K562 (cell line): ENCODE results near the gene ECHDC1. TPM values are rescaled to one million over a fixed set of nuclear protein-coding genes. Genes with fewer than 3 reads are reported as not detected.

ENCODE experiments used
- ATAC-seq: fragments of 200-7000 bp; cut with Tn5 transposase; 3 replicates; pipeline ENCODE4 v1.9.1; 2020; ENCODE audit warnings: moderate library complexity
- BruUV-seq: library from RNA; stranded (reverse); fragments of 400-500 nt; replicated peaks from 2 replicates; lab custom pipeline; 2021; lab: Mats Ljungman, UMichigan
- CTCF ChIA-PET: fragments of 300-600 bp; formaldehyde crosslinking; extraction: SDS; loops from one replicate; lab custom pipeline; 2021; ENCODE audit warnings: low intra/inter-chr PET ratio; lab: Yijun Ruan, JAX
- POLR2A ChIA-PET: fragments of 300-600, 350-650 bp; sonication (Branson Sonifier 250); formaldehyde crosslinking; extraction: SDS; loops from one replicate; lab custom pipeline; 2021; ENCODE audit warnings: antibody characterized with exemption, inconsistent platforms; lab: Yijun Ruan, JAX
- DNase-seq, 4 experiments: peaks; one replicate each; pipeline versions ENCODE4 v3.0.0 to v3.0.0-alpha.2; 2011 to 2018; ENCODE audit warnings: low spot score in 3 of 4, mixed read lengths in 3 of 4; ENCODE audit errors: extremely low read depth in 1 of 4
- FAIRE-seq: peaks from 2 replicates; lab custom pipeline; 2011; peaks lifted over from hg19 to GRCh38; lab: Jason Lieb, UNC
- H2AFZ ChIP-seq: 2 replicates; pipeline ENCODE4 v1.6.0; 2011; ENCODE audit warnings: low read depth, low read length, control low read depth, inconsistent platforms
- H3K27ac ChIP-seq: fragments of 200-600 bp; 3 replicates; pipeline ENCODE4 v1.8.0; 2011; ENCODE audit warnings: low read depth, mild to moderate bottlenecking, control low read depth, inconsistent platforms, low read length, moderate library complexity, mixed read lengths; ENCODE audit errors: extremely low read depth
- H3K27me3 ChIP-seq, 2 experiments: fragments of 300-600 bp in 1 of 2; 2 replicates in 1 of 2; 3 replicates in 1 of 2; pipeline versions ENCODE4 v1.6.0 to v1.8.0; 2011; ENCODE audit warnings: inconsistent platforms in 2 of 2, low read length in 2 of 2, mild to moderate bottlenecking in 1 of 2, mixed read lengths in 1 of 2, moderate library complexity in 1 of 2; ENCODE audit not compliant: control insufficient read depth in 2 of 2, insufficient read depth in 2 of 2
- H3K36me3 ChIP-seq: fragments of 300-600 bp; 3 replicates; pipeline ENCODE4 v1.8.0; 2011; ENCODE audit warnings: mild to moderate bottlenecking, low read length, inconsistent platforms; ENCODE audit not compliant: control insufficient read depth, insufficient read depth
- H3K4me1 ChIP-seq, 2 experiments: fragments of 200-600 bp in 1 of 2; replicated peaks in 1 of 2; 2 replicates in 1 of 2; 3 replicates in 1 of 2; pipeline versions ENCODE4 v1.5.1 to v1.8.0; 2011; ENCODE audit warnings: inconsistent platforms in 2 of 2, low read length in 2 of 2, mild to moderate bottlenecking in 1 of 2, mixed read lengths in 1 of 2, moderate library complexity in 1 of 2; ENCODE audit not compliant: control insufficient read depth in 2 of 2, insufficient read depth in 2 of 2
- H3K4me2 ChIP-seq: 2 replicates; pipeline ENCODE4 v1.6.1; 2011; ENCODE audit warnings: low read length, control low read depth, inconsistent platforms, mixed read lengths; ENCODE audit not compliant: insufficient read depth
- H3K4me3 ChIP-seq: fragments of 200-600 bp; sonication (generic), shearing (Covaris generic); 2 replicates; pipeline ENCODE4 v1.5.1; 2016; ENCODE audit warnings: control low read depth, inconsistent platforms
- H3K79me2 ChIP-seq: fragments of 200-600 bp; 3 replicates; pipeline ENCODE4 v1.8.0; 2011; ENCODE audit warnings: low read length, inconsistent platforms; ENCODE audit not compliant: control insufficient read depth, insufficient read depth
- H3K9ac ChIP-seq, 2 experiments: 2 replicates each; pipeline versions ENCODE4 v1.6.0 to v1.6.1; 2011; ENCODE audit warnings: low read depth in 2 of 2, low read length in 2 of 2, control low read depth in 1 of 2, inconsistent platforms in 1 of 2, mild to moderate bottlenecking in 1 of 2, mixed read lengths in 1 of 2; ENCODE audit not compliant: insufficient read depth in 1 of 2
- H3K9me1 ChIP-seq: one replicate; pipeline ENCODE4 v1.6.0; 2011; ENCODE audit warnings: inconsistent platforms, mild to moderate bottlenecking, low read length, moderate library complexity; ENCODE audit not compliant: control insufficient read depth, insufficient read depth
- H3K9me3 ChIP-seq: replicated peaks from 2 replicates; pipeline ENCODE4 v1.5.1; 2011; ENCODE audit warnings: low read depth, low read length, inconsistent platforms; ENCODE audit not compliant: control insufficient read depth, insufficient read depth
- H4K20me1 ChIP-seq: replicated peaks from 2 replicates; pipeline ENCODE4 v1.6.1; 2011; ENCODE audit warnings: low read length, inconsistent platforms, mixed read lengths; ENCODE audit not compliant: control insufficient read depth, insufficient read depth
- KLF10 ChIP-seq: fragments of 250-450 bp; sonication (Bioruptor Pico); IDR thresholded peaks from 2 replicates; pipeline ENCODE4 v1.6.1; 2021; ENCODE audit warnings: matching md5 sums
- NCOR1 ChIP-seq: fragments of 450-650 bp; IDR thresholded peaks from 2 replicates; pipeline ENCODE4 v1.6.1; 2016; ENCODE audit warnings: mild to moderate bottlenecking, moderate library complexity
- TBL1XR1 ChIP-seq, 2 experiments: IDR thresholded peaks; 2 replicates each; pipeline ENCODE4 v1.6.1; 2012; ENCODE audit warnings: improper control_type of control experiment in 2 of 2, low read length in 2 of 2, mild to moderate bottlenecking in 1 of 2
- YY1 ChIP-seq, 3 experiments: IDR thresholded peaks; 2 replicates each; pipeline ENCODE4 v1.6.1; 2011; ENCODE audit warnings: low read length in 2 of 3, mild to moderate bottlenecking in 2 of 3, moderate library complexity in 2 of 3, borderline replicate concordance in 1 of 3, control low read depth in 1 of 3, low read depth in 1 of 3; ENCODE audit not compliant: insufficient read depth in 3 of 3, insufficient replicate concordance in 2 of 3, control insufficient read depth in 1 of 3, insufficient read length in 1 of 3; ENCODE audit errors: extremely low read depth in 1 of 3
- WGBS: fragments of 100-300 bp; shearing (Covaris generic); methylation state at CpG from one replicate; pipeline ENCODE4 v1.1.6; 2016; ENCODE audit warnings: low coverage, mixed read lengths; ENCODE audit not compliant: insufficient coverage; ENCODE audit errors: missing lambda C conversion rate; 5-methylcytosine and 5-hydroxymethylcytosine counted together
- in situ Hi-C: fragments of 300-500 bp; cut with MboI; formaldehyde crosslinking; loops from 4 replicates; pipeline ENCODE4 v1.15.0; 2018; ENCODE audit warnings: inconsistent platforms, mixed read lengths
- intact Hi-C: fragments of 100-400 bp; cut with micrococcal nuclease; formaldehyde crosslinking; loops from 2 replicates; pipeline ENCODE4 v1.14.2; 2022
- polyA plus RNA-seq, 8 experiments: library from polyadenylated mRNA; depleted of rRNA in 4 of 8; stranded (reverse) in 5 of 8; unstranded in 3 of 8; fragments of >200 nt; fragmentation: Nextera tagmentation in 2 of 8; fragmentation: Illumina TruSeq in 1 of 8; extraction: Ambion mirVana in 2 of 8; extraction: Trizol in 1 of 8; gene quantifications; 2 replicates each; pipeline versions ENCODE4 v1.2.1 to v1.2.3, GENCODE V29; 2011 to 2014; ENCODE audit warnings: inconsistent platforms in 1 of 8, missing spikeins in 1 of 8
- total RNA-seq, 7 experiments: library from RNA; depleted of rRNA in 6 of 7; stranded (reverse); fragments of >200 nt in 6 of 7; fragmentation: Illumina TruSeq in 2 of 7; extraction: Trizol in 2 of 7; gene quantifications; 2 replicates each; pipeline versions ENCODE4 v1.2.1 to v1.2.3, GENCODE V29; 2011 to 2021; ENCODE audit warnings: low replicate concordance in 1 of 7
- TF ChIP-seq, protein P1 (sequence below): fragments of 450-650 bp; IDR thresholded peaks from 2 replicates; pipeline ENCODE4 v1.7.1; 2018; ENCODE audit warnings: mild to moderate bottlenecking, low read depth; ENCODE audit not compliant: partially characterized antibody
- TF ChIP-seq, protein P2 (sequence below): fragments of 250-450 bp; sonication (Bioruptor Pico); IDR thresholded peaks from 2 replicates; pipeline ENCODE4 v1.8.0; 2022; ENCODE audit warnings: inconsistent platforms, mild to moderate bottlenecking, moderate library complexity, borderline replicate concordance
- TF ChIP-seq, protein P3 (sequence below): fragments of 250-450 bp; sonication (Bioruptor Pico); IDR thresholded peaks from 2 replicates; pipeline ENCODE4 v1.5.0; 2021; ENCODE audit warnings: mild to moderate bottlenecking, moderate library complexity

The ECHDC1 gene
- total and polyA plus RNA-seq, 9 of the 15 experiments (the other 6 are each of a cell fraction or from before 2014, with no cell fraction given): 58.0 to 105 (median 78.6) TPM

DNA sequence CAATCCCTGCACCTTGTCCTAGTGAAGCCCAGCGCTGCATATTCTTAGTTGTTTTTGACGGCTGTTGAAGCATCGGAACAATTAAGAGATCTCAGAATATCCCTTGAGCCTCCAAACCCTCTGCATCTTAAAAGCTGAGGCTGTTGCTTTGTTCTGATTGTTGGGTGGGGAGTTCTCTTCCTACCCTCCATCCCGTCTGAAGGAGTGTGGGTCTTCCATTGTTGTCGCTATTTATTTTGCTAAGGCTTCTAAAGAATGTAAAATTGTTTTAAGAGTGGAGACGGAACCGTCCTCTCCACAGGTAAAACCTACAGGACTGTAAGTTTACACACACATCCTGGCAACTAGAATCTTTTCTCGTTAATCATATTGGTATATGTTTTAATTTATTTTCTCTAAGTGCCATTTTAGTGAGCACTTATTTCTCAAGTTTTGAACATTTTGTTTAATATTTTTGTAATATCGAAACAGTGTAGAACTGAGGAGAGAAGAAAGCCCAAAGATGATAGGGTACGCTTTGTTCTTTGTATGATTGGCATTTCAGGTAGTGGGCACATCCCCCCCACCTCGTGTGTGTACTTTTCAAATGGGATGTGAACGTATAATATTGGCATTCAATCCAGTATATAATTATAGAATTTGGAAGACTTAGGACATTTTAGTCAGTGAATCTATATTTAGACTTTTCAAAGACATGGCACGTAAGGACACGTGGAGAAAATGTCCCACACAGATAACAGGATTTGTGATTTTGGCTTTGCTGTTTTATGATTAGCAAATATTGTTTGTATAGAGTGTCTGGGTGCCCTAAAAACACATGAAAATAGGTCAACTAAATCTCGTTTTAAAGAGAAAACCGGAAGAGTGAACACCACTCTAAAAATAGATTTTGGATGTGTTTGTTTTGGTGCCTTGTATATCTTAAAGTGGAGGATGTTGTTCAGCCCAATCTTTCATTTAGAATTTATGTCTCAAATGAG, 75.5 kb downstream of the ECHDC1 start (continued):
- TF ChIP-seq NCOR1 (peak; percentile 36; the same call in 1 of the 2 replicates), TBL1XR1 (IDR thresholded peaks at IDR 0.05; ENCODE audit: low read length in 2 of 2) (0 out of 4 replicates have a peak, but pooled peaks of 1 of the 2 experiments have one; percentile 12)

DNA sequence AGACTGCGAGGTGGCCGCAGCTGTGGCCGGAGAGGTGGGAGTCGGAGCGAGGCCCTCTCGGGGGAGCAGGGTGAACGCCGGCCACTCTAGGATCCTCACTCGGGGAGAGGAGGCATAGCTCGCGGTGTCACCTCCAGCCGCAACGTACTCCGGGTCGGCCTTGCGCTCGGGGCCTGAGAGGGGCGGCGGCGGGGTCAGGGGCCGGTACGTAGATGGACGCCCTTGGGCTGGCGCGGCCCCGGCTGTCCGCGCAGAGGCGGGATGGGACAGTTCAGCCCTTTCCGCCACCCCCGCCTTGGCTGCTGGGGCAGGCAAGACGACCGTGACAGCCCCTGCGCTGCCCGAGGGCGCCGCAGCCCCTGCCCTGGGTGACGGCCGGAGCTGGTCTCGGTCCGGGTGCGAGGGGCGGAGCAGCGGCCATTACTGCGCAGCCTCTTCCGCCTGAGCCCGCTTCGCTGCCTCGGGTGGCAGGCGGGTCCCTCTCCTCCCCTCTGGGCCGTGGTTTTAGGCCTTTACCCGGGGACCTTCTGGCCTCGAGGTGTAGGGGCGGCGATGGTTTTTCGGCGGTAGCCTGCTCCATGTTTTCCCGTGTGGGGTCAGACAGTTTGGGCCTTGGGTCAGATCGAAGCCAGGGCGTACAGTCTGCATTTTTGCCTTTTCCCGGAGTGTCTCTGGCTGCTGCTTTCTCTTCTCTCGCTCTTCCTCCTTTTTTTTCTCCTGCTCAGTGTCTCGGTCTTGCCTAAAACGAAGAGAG, 76.3 kb downstream of the ECHDC1 start:
- H3K9ac ChIP-seq: peak overlapping the region; percentile 91 to 99
- no TSS peak for BruUV-seq
- peaks cover 0 to 8% of the 10 kb centered on the region in 2 experiments; a peak in 4 of 5 replicates for H3K4me1 ChIP-seq
- peak overlapping the region; percentile 95 for H3K4me2 ChIP-seq
- ATAC-seq: peak; percentile 90
- H3K27me3 ChIP-seq: no peaks in the 10 kb centered on the region
- WGBS: under 1% methylated on average over 35 of the region's 64 CpGs
- H3K9me3 ChIP-seq: no peaks in the 10 kb centered on the region
- in situ Hi-C loops (no loop called here), intact Hi-C loops (loop anchor here (5.0 kb wide), 1 partner anchor 75 kb away; no protein-coding TSS in a partner anchor)
- peak overlapping the region; percentile 88 for H3K27ac ChIP-seq
- H3K9me1 ChIP-seq: no peaks in the 10 kb centered on the region
- peaks cover 53% of the 10 kb centered on the region for H3K79me2 ChIP-seq
- H3K4me3 ChIP-seq: peak overlapping the region; percentile 78
- ChIA-PET CTCF (interaction anchor here (0.7 kb wide), 1 partner anchor 13 kb away, joined by 3 read pairs; no protein-coding TSS in a partner anchor), POLR2A (interaction anchor here (0.7 to 2.2 kb wide), 7 partner anchors 9 to 1418 kb away, joined by 3 to 14 read pairs (median 5); no protein-coding TSS in a partner anchor)
- no peaks in the 10 kb centered on the region for H3K36me3 ChIP-seq
- H4K20me1 ChIP-seq: peaks cover 7% of the 10 kb centered on the region; the same call in 1 of the 2 replicates
- DNase-seq: peak; percentile 65 to 71 (median 68)
- no peak for FAIRE-seq
- H2AFZ ChIP-seq: peak overlapping the region; percentile 100
- TF ChIP-seq, protein P1, sequence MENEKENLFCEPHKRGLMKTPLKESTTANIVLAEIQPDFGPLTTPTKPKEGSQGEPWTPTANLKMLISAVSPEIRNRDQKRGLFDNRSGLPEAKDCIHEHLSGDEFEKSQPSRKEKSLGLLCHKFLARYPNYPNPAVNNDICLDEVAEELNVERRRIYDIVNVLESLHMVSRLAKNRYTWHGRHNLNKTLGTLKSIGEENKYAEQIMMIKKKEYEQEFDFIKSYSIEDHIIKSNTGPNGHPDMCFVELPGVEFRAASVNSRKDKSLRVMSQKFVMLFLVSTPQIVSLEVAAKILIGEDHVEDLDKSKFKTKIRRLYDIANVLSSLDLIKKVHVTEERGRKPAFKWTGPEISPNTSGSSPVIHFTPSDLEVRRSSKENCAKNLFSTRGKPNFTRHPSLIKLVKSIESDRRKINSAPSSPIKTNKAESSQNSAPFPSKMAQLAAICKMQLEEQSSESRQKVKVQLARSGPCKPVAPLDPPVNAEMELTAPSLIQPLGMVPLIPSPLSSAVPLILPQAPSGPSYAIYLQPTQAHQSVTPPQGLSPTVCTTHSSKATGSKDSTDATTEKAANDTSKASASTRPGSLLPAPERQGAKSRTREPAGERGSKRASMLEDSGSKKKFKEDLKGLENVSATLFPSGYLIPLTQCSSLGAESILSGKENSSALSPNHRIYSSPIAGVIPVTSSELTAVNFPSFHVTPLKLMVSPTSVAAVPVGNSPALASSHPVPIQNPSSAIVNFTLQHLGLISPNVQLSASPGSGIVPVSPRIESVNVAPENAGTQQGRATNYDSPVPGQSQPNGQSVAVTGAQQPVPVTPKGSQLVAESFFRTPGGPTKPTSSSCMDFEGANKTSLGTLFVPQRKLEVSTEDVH: no peak
- TF ChIP-seq, protein P2, sequence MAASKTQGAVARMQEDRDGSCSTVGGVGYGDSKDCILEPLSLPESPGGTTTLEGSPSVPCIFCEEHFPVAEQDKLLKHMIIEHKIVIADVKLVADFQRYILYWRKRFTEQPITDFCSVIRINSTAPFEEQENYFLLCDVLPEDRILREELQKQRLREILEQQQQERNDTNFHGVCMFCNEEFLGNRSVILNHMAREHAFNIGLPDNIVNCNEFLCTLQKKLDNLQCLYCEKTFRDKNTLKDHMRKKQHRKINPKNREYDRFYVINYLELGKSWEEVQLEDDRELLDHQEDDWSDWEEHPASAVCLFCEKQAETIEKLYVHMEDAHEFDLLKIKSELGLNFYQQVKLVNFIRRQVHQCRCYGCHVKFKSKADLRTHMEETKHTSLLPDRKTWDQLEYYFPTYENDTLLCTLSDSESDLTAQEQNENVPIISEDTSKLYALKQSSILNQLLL: no peak
- TF ChIP-seq YY1 (IDR thresholded peaks at IDR 0.05; ENCODE audit: borderline replicate concordance in 1 of 3, control insufficient read depth in 1 of 3, extremely low read depth in 1 of 3, insufficient read depth in 3 of 3, insufficient read length in 1 of 3, insufficient replicate concordance in 2 of 3, low read depth in 1 of 3, low read length in 2 of 3) (peak; percentile 80 to 96 (median 91)), KLF10 (CRISPR knock-in tag) (no peak)
- TF ChIP-seq, protein P3, sequence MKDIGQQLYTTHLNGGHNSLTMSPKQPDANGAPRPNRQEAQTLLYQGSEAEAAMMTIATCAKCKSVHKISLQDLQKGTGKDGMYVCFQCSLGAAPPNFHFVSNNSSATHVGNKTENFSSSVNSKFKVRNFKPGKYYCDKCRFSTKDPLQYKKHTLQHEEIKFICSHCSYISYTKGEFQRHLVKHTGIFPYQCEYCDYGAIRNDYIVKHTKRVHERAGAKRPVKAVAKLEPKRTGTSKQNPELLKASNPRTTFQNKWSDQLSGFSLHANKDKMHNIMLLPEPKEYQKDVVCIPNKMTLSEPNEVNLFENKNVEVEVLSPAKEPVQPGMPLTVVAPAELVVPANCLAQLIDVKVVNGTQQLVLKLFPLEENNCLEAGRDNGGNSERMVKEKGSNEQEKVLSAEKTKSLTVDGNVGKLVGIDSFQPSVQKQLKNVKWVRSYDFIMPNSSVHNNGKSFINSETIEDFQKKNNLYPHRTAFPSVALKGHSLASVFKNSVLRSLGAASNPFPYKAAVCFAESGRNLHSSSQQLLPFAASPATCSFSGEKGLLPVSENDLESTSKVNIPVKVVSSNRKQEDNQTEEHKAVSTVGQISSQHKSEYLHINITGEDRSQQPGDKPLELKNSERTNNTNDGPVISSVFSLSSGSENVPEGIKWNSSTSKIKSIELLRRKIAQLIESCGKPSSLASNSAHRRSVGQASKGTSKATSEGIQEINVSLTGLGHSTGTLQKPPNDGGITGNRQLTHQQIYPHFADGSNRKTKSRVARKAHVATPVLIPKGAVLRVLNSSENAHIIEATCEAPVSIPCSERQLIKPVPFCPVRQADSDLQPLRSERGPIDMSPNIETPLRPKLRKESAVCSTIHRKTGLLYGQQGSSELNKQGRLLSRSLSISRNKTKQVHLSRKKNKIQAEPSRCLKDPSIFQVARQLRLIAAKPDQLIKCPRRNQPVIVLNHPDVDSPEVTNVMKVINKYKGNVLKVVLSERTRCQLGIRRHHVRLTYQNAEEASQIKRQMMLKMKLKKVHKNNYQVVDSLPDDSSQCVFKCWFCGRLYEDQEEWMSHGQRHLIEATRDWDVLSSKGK (CRISPR knock-in tag): no peak
